HCT116 (cell line): ENCODE measurements around the gene HOXD8. TPM values are rescaled to one million over a fixed set of nuclear protein-coding genes. Genes with fewer than 3 reads are reported as not detected.
A peak's percentile ranks its signal among the peaks of the same experiment; 100 is the strongest.

Experiments
- ATAC-seq: fragments of 200-7000 bp; cut with Tn5 transposase; 2 replicates; pipeline ENCODE4 v1.9.1; 2020; ENCODE audit warnings: mild to moderate bottlenecking, moderate library complexity
- BruUV-seq: library from RNA; stranded (reverse); fragments of 400-500 nt; replicated peaks from 2 replicates; lab custom pipeline; 2021; lab: Mats Ljungman, UMichigan
- CTCF ChIA-PET: fragments of 300-600 bp; sonication (Branson Sonifier 250); formaldehyde crosslinking; loops from one replicate; lab custom pipeline; 2021; ENCODE audit warnings: antibody characterized with exemption; lab: Charles Lee
- POLR2A ChIA-PET: fragments of 300-600, 350-600 bp; sonication (Branson Sonifier 250); formaldehyde crosslinking; loops from one replicate; lab custom pipeline; 2021; ENCODE audit warnings: antibody characterized with exemption; lab: Charles Lee
- RAD21 ChIA-PET, 2 experiments: fragments of 300-600 bp; sonication (Branson Sonifier 250); formaldehyde crosslinking; loops; one replicate each; lab custom pipeline; 2023; ENCODE audit warnings: low total read pairs in 2 of 2; ENCODE audit not compliant: uncharacterized antibody in 2 of 2, unreplicated experiment in 2 of 2, low non-redundant PET in 1 of 2; lab: Charles Lee
- DNase-seq: peaks from one replicate; pipeline ENCODE4 v3.0.0-alpha.2; 2010; ENCODE audit warnings: low read depth, low spot score
- H2AFZ ChIP-seq: fragments of 200-600 bp; shearing (Covaris generic), sonication (generic); 2 replicates; pipeline ENCODE4 v1.6.1; 2017; ENCODE audit warnings: low read depth, mixed run types, mixed read lengths, antibody characterized with exemption, low read length; ENCODE audit not compliant: poor library complexity, severe bottlenecking
- H3K27ac ChIP-seq: 2 replicates; pipeline ENCODE4 v1.5.1; 2012; ENCODE audit warnings: low read depth, low read length
- H3K27me3 ChIP-seq: fragments of 200-600 bp; sonication (generic); 2 replicates; pipeline ENCODE4 v1.6.1; 2016; ENCODE audit warnings: mixed run types, low read length, mixed read lengths; ENCODE audit not compliant: insufficient read depth
- H3K36me3 ChIP-seq, 2 experiments: fragments of 200-500 bp in 1 of 2; fragments of 200-600 bp in 1 of 2; sonication (Bioruptor generic) in 1 of 2; sonication (generic) in 1 of 2; 2 replicates each; pipeline versions ENCODE4 v1.5.1 to v1.6.1; 2014 to 2016; ENCODE audit warnings: low read length in 2 of 2, inconsistent platforms in 1 of 2, mixed read lengths in 1 of 2, mixed run types in 1 of 2; ENCODE audit not compliant: insufficient read depth in 2 of 2, control insufficient read depth in 1 of 2
- H3K4me1 ChIP-seq, 2 experiments: fragments of 200-600 bp in 1 of 2; sonication (generic) in 1 of 2; 2 replicates each; pipeline versions ENCODE4 v1.5.1 to v1.6.1; 2012 to 2017; ENCODE audit warnings: low read length in 2 of 2, inconsistent platforms in 1 of 2, mild to moderate bottlenecking in 1 of 2, mixed read lengths in 1 of 2, mixed run types in 1 of 2, moderate library complexity in 1 of 2; ENCODE audit not compliant: insufficient read depth in 2 of 2, control insufficient read depth in 1 of 2
- H3K4me2 ChIP-seq: fragments of 200-600 bp; sonication (generic); 2 replicates; pipeline ENCODE4 v1.6.1; 2017; ENCODE audit warnings: mixed run types, low read length, mixed read lengths
- H3K4me3 ChIP-seq, 2 experiments: fragments of 200-600 bp in 1 of 2; sonication (generic) in 1 of 2; replicated peaks in 1 of 2; 2 replicates each; pipeline ENCODE4 v1.5.1; 2011 to 2016; ENCODE audit warnings: low read length in 2 of 2, control low read depth in 1 of 2, low read depth in 1 of 2, mild to moderate bottlenecking in 1 of 2, mixed read lengths in 1 of 2, mixed run types in 1 of 2
- H3K79me2 ChIP-seq: fragments of 200-600 bp; sonication (generic); 2 replicates; pipeline ENCODE4 v1.6.1; 2017; ENCODE audit warnings: mild to moderate bottlenecking, mixed run types, low read length, moderate library complexity, mixed read lengths; ENCODE audit not compliant: insufficient read depth
- H3K9ac ChIP-seq: fragments of 200-600 bp; sonication (generic); 2 replicates; pipeline ENCODE4 v1.6.1; 2016; ENCODE audit warnings: low read length, mixed read lengths
- H3K9me2 ChIP-seq: fragments of 200-600 bp; sonication (generic), shearing (Covaris generic); 2 replicates; pipeline ENCODE4 v1.6.1; 2017; ENCODE audit warnings: mixed run types, mild to moderate bottlenecking, moderate library complexity; ENCODE audit not compliant: insufficient read depth
- H3K9me3 ChIP-seq, 2 experiments: fragments of 200-500 bp in 1 of 2; fragments of 200-600 bp in 1 of 2; sonication (Bioruptor generic) in 1 of 2; sonication (generic) in 1 of 2; 2 replicates each; pipeline ENCODE4 v1.6.1; 2014 to 2017; ENCODE audit warnings: low read length in 2 of 2, mixed read lengths in 2 of 2, inconsistent platforms in 1 of 2, low read depth in 1 of 2, mild to moderate bottlenecking in 1 of 2, mixed run types in 1 of 2, moderate library complexity in 1 of 2; ENCODE audit not compliant: control insufficient read depth in 1 of 2, insufficient read depth in 1 of 2
- H4K20me1 ChIP-seq: fragments of 200-600 bp; sonication (generic), shearing (Covaris generic); 2 replicates; pipeline ENCODE4 v1.6.1; 2017; ENCODE audit warnings: mixed run types, mild to moderate bottlenecking, moderate library complexity; ENCODE audit not compliant: insufficient read depth
- ATF3 ChIP-seq: IDR thresholded peaks from 2 replicates; pipeline ENCODE4 v1.6.1; 2012
- CTCF ChIP-seq, 3 experiments: fragments of 200-600 bp in 1 of 3; sonication (generic) in 1 of 3; IDR thresholded peaks in 2 of 3; conservative IDR thresholded peaks in 1 of 3; 2 replicates each; pipeline ENCODE4 v1.5.1; 2012 to 2017; ENCODE audit warnings: low read depth in 2 of 3, low read length in 2 of 3, antibody characterized with exemption in 1 of 3, borderline replicate concordance in 1 of 3, control low read depth in 1 of 3, mild to moderate bottlenecking in 1 of 3, mixed read lengths in 1 of 3, mixed run types in 1 of 3, moderate library complexity in 1 of 3; ENCODE audit not compliant: insufficient read depth in 1 of 3
- RAD21 ChIP-seq: IDR thresholded peaks from 2 replicates; pipeline ENCODE4 v1.6.1; 2012; ENCODE audit warnings: low read depth, mild to moderate bottlenecking
- intact Hi-C: fragments of 100-400 bp; cut with micrococcal nuclease; formaldehyde crosslinking; loops from 2 replicates; pipeline ENCODE4 v1.10.0; 2022
- total RNA-seq: library from RNA; stranded (reverse); gene quantifications from one replicate; pipeline ENCODE4 v1.2.1, GENCODE V29; 2021; ENCODE audit not compliant: unreplicated experiment

Gene HOXD8
- total RNA-seq, 1 experiment from 2014 or later: 6.0 TPM

- Histone ChIP-seq H3K9ac (no peak overlapping the region), H4K20me1 (no peaks in the 10 kb centered on the region), H3K9me2 (no peaks in the 10 kb centered on the region), H3K4me3 (peak overlapping the region; percentile 9; a peak in 2 of 4 replicates), H3K79me2 (no peaks in the 10 kb centered on the region), H3K36me3 (no peaks in the 10 kb centered on the region), H3K27me3 (no peaks in the 10 kb centered on the region), H3K4me2 (peak overlapping the region; percentile 51), H3K27ac (no peak overlapping the region), H2AFZ (peak overlapping the region; percentile 70), H3K4me1 (peaks cover 6 to 17% of the 10 kb centered on the region in 2 experiments; a peak in 3 of 4 replicates), H3K9me3 (no peaks in the 10 kb centered on the region)
- no peak for ATAC-seq
- ChIA-PET POLR2A (interaction anchor here (0.7 to 1.9 kb wide), 6 partner anchors 42 to 1035 kb away, joined by 3 to 5 read pairs (median 4); no protein-coding TSS in a partner anchor), CTCF (interaction anchor here (0.8 to 3.9 kb wide), 27 partner anchors 10 to 1038 kb away, joined by 3 to 36 read pairs (median 6); no protein-coding TSS in a partner anchor), RAD21 (interaction anchor here (0.6 to 1.5 kb wide), 8 partner anchors 328 to 1037 kb away, joined by 3 to 7 read pairs (median 3); no protein-coding TSS in a partner anchor)
- no TSS peak for BruUV-seq
- intact Hi-C loops: loop anchor here (1.0 to 5.0 kb wide), 7 partner anchors 511 to 1630 kb away; no protein-coding TSS in a partner anchor
- TF ChIP-seq RAD21 (peak; percentile 93), CTCF (IDR thresholded peaks at IDR 0.05 in 2 of 3, conservative IDR thresholded peaks at IDR 0.05 in 1 of 3; ENCODE audit: borderline replicate concordance in 1 of 3, insufficient read depth in 1 of 3, low read depth in 2 of 3, low read length in 2 of 3) (peak; percentile 64 to 88 (median 87)), ATF3 (no peak)
- no peak for DNase-seq
Observed at GRCh38 chr2:176126929-176127773, 2.4 kb upstream of the HOXD8 start.
